A673 (cell line): Measurements from ENCODE around the gene PRKAR2B. TPM values are rescaled to one million over a fixed set of nuclear protein-coding genes. Genes with fewer than 3 reads are reported as not detected.

Experiments
- BruUV-seq: library from RNA; stranded (reverse); fragments of 400-500 nt; replicated peaks from 2 replicates; lab custom pipeline; 2021; lab: Mats Ljungman, UMichigan
- CTCF ChIA-PET: fragments of 300-600 bp; sonication (Branson Sonifier 250); formaldehyde crosslinking; loops from one replicate; lab custom pipeline; 2022; ENCODE audit warnings: antibody characterized with exemption; lab: Charles Lee
- POLR2A ChIA-PET: fragments of 300-600 bp; sonication (Branson Sonifier 250); formaldehyde crosslinking; loops from one replicate; lab custom pipeline; 2022; ENCODE audit warnings: antibody characterized with exemption; ENCODE audit not compliant: low non-redundant PET; lab: Charles Lee
- DNase-seq: peaks from one replicate; pipeline ENCODE4 v3.0.0-alpha.2; 2015; ENCODE audit warnings: low spot score
- H3K27ac ChIP-seq: fragments of 200-600 bp; sonication (generic); 2 replicates; pipeline ENCODE4 v1.5.1; 2016; ENCODE audit warnings: mixed run types, low read depth, mild to moderate bottlenecking, mixed read lengths, antibody characterized with exemption, low read length; ENCODE audit not compliant: poor library complexity, severe bottlenecking
- H3K27me3 ChIP-seq: fragments of 200-600 bp; sonication (generic); replicated peaks from 2 replicates; pipeline ENCODE4 v1.6.1; 2017; ENCODE audit warnings: mixed run types, low read depth, mild to moderate bottlenecking, mixed read lengths, antibody characterized with exemption, low read length; ENCODE audit not compliant: insufficient read depth, poor library complexity
- H3K36me3 ChIP-seq: fragments of 200-600 bp; sonication (generic); 2 replicates; pipeline ENCODE4 v1.6.1; 2016; ENCODE audit warnings: mixed run types, mild to moderate bottlenecking, mixed read lengths, antibody characterized with exemption, low read length; ENCODE audit not compliant: insufficient read depth, poor library complexity, severe bottlenecking
- H3K4me1 ChIP-seq: fragments of 200-600 bp; sonication (generic); 2 replicates; pipeline ENCODE4 v1.6.1; 2017; ENCODE audit warnings: mixed run types, mild to moderate bottlenecking, mixed read lengths, antibody characterized with exemption, low read length; ENCODE audit not compliant: insufficient read depth, poor library complexity, severe bottlenecking
- H3K4me3 ChIP-seq: fragments of 200-600 bp; sonication (generic); 2 replicates; pipeline ENCODE4 v1.5.1; 2016; ENCODE audit warnings: low read depth, mixed run types, mild to moderate bottlenecking, mixed read lengths, low read length; ENCODE audit not compliant: poor library complexity, severe bottlenecking
- H3K9me3 ChIP-seq: fragments of 200-600 bp; sonication (generic); 2 replicates; pipeline ENCODE4 v1.6.1; 2016; ENCODE audit warnings: mixed run types, low read depth, mild to moderate bottlenecking, mixed read lengths, antibody characterized with exemption, low read length; ENCODE audit not compliant: poor library complexity, severe bottlenecking
- CTCF ChIP-seq: fragments of 300-800, 200-600 bp; sonication (generic); conservative IDR thresholded peaks from 2 replicates; pipeline ENCODE4 v1.5.1; 2017; ENCODE audit warnings: low read depth, mild to moderate bottlenecking, antibody characterized with exemption, low read length, moderate library complexity, mixed read lengths
- EZH2 ChIP-seq: fragments of 200-600 bp; sonication (generic); IDR thresholded peaks from 2 replicates; pipeline ENCODE4 v1.6.1; 2017; ENCODE audit warnings: borderline replicate concordance, low read depth, mild to moderate bottlenecking, mixed read lengths, antibody characterized with exemption, low read length; ENCODE audit not compliant: poor library complexity, severe bottlenecking
- intact Hi-C: fragments of 100-400 bp; cut with micrococcal nuclease; formaldehyde crosslinking; loops from one replicate; pipeline ENCODE4 v1.10.0; 2022; ENCODE audit not compliant: unreplicated experiment
- total RNA-seq: library from RNA; stranded (reverse); gene quantifications from 2 replicates; pipeline ENCODE4 v1.2.3, GENCODE V29; 2021

The PRKAR2B gene
- total RNA-seq, 1 experiment from 2014 or later: 4.8 TPM

GRCh38 chr7:107063245-107064120 lies 19.0 kb downstream of the PRKAR2B start:
- Histone ChIP-seq H3K36me3 (no peaks in the 10 kb centered on the region), H3K9me3 (no peaks in the 10 kb centered on the region), H3K27me3 (peaks cover 6% of the 10 kb centered on the region), H3K4me3 (no peak overlapping the region), H3K27ac (no peak overlapping the region), H3K4me1 (no peaks in the 10 kb centered on the region)
- POLR2A ChIA-PET: no interaction called here
- BruUV-seq: no TSS peak
- TF ChIP-seq CTCF (no peak), EZH2 (no peak)
- CTCF ChIA-PET: no interaction called here
- intact Hi-C loops: no loop called here
- DNase-seq: no peak

GRCh38 chr7:107064255-107064654 lies 19.8 kb downstream of the PRKAR2B start:
- H3K4me3 ChIP-seq: no peak overlapping the region
- TF ChIP-seq EZH2 (no peak), CTCF (no peak)
- DNase-seq: no peak
- POLR2A ChIA-PET: no interaction called here
- H3K27me3 ChIP-seq: peaks cover 3% of the 10 kb centered on the region
- no peak overlapping the region for H3K27ac ChIP-seq
- no peaks in the 10 kb centered on the region for H3K4me1 ChIP-seq
- H3K36me3 ChIP-seq: no peaks in the 10 kb centered on the region
- CTCF ChIA-PET: no interaction called here
- no peaks in the 10 kb centered on the region for H3K9me3 ChIP-seq
- intact Hi-C loops: no loop called here
- no TSS peak for BruUV-seq

GRCh38 chr7:107065929-107066247 lies 21.4 kb downstream of the PRKAR2B start:
- no TSS peak for BruUV-seq
- intact Hi-C loops: no loop called here
- Histone ChIP-seq H3K36me3 (no peaks in the 10 kb centered on the region), H3K4me1 (no peaks in the 10 kb centered on the region), H3K27ac (no peak overlapping the region), H3K27me3 (peaks cover 2% of the 10 kb centered on the region), H3K4me3 (no peak overlapping the region), H3K9me3 (no peaks in the 10 kb centered on the region)
- ChIA-PET CTCF (no interaction called here), POLR2A (no interaction called here)
- no peak for DNase-seq
- TF ChIP-seq EZH2 (no peak), CTCF (no peak)
